Hepatocyte (in vitro differentiated cells): ENCODE data around the gene SLC39A11. TPM values are rescaled to one million over a fixed set of nuclear protein-coding genes. Genes with fewer than 3 reads are reported as not detected.

ENCODE experiments used
- DNase-seq: peaks from one replicate; pipeline ENCODE4 v3.0.0-alpha.2; 2016; ENCODE audit warnings: low spot score
- H2AFZ ChIP-seq: fragments of 200-600 bp; sonication (generic); 2 replicates; pipeline ENCODE4 v1.6.0; 2016; ENCODE audit warnings: antibody characterized with exemption, mild to moderate bottlenecking
- H3K27ac ChIP-seq: fragments of 200-600 bp; sonication (generic); 2 replicates; pipeline ENCODE4 v1.5.1; 2016; ENCODE audit warnings: mild to moderate bottlenecking
- H3K27me3 ChIP-seq: fragments of 200-600 bp; sonication (generic); 2 replicates; pipeline ENCODE4 v1.6.1; 2016
- H3K36me3 ChIP-seq: fragments of 200-600 bp; sonication (generic); replicated peaks from 2 replicates; pipeline ENCODE4 v1.5.1; 2016; ENCODE audit warnings: low read depth; ENCODE audit not compliant: insufficient read depth
- H3K4me1 ChIP-seq: fragments of 200-600 bp; sonication (generic); 2 replicates; pipeline ENCODE4 v1.5.1; 2016; ENCODE audit warnings: mild to moderate bottlenecking, moderate library complexity; ENCODE audit not compliant: insufficient read depth
- H3K4me2 ChIP-seq: fragments of 200-600 bp; sonication (generic); 2 replicates; pipeline ENCODE4 v1.6.0; 2016
- H3K4me3 ChIP-seq: fragments of 200-600 bp; sonication (generic); 2 replicates; pipeline ENCODE4 v1.5.1; 2016; ENCODE audit warnings: mild to moderate bottlenecking
- H3K79me2 ChIP-seq: fragments of 200-600 bp; sonication (generic); 2 replicates; pipeline ENCODE4 v1.6.0; 2017; ENCODE audit warnings: mild to moderate bottlenecking
- H3K9me2 ChIP-seq: fragments of 200-600 bp; sonication (generic); replicated peaks from 2 replicates; pipeline ENCODE4 v1.6.0; 2017; ENCODE audit warnings: mild to moderate bottlenecking; ENCODE audit not compliant: insufficient read depth
- H3K9me3 ChIP-seq: fragments of 200-600 bp; sonication (generic); 2 replicates; pipeline ENCODE4 v1.5.1; 2016; ENCODE audit warnings: low read depth, mild to moderate bottlenecking
- H4K20me1 ChIP-seq: fragments of 200-600 bp; sonication (generic); 2 replicates; pipeline ENCODE4 v1.6.0; 2016; ENCODE audit warnings: mild to moderate bottlenecking; ENCODE audit not compliant: insufficient read depth, poor library complexity, severe bottlenecking
- EZH2 ChIP-seq: fragments of 200-600 bp; sonication (generic); IDR thresholded peaks from 2 replicates; pipeline ENCODE4 v1.6.1; 2016; ENCODE audit warnings: antibody characterized with exemption, mild to moderate bottlenecking, borderline replicate concordance
- EZH2phosphoT487 ChIP-seq: fragments of 200-600 bp; sonication (generic); IDR thresholded peaks from one replicate; pipeline ENCODE4 v1.6.1; 2018; ENCODE audit warnings: antibody characterized with exemption, mild to moderate bottlenecking, low read depth, moderate library complexity; ENCODE audit not compliant: unreplicated experiment, severe bottlenecking
- WGBS: methylation state at CpG from one replicate; pipeline ENCODE4 v1.1.6; 2016; ENCODE audit warnings: low lambda C conversion rate; ENCODE audit errors: missing lambda C conversion rate; 5-methylcytosine and 5-hydroxymethylcytosine counted together
- polyA plus RNA-seq: library from polyadenylated mRNA; unstranded; fragments of >200 nt; fragmentation: Nextera tagmentation; extraction: Ambion mirVana; gene quantifications from 2 replicates; pipeline ENCODE4 v1.2.1, GENCODE V29; 2016
- total RNA-seq: library from RNA; depleted of rRNA; stranded (reverse); fragments of >200 nt; gene quantifications from 2 replicates; pipeline ENCODE4 v1.2.3, GENCODE V29; 2014
- TF ChIP-seq, protein P1 (sequence below): fragments of 200-600 bp; sonication (generic); IDR thresholded peaks from 2 replicates; pipeline ENCODE4 v1.5.1; 2016; ENCODE audit warnings: antibody characterized with exemption, mild to moderate bottlenecking; ENCODE audit not compliant: poor library complexity

Gene SLC39A11
- total and polyA plus RNA-seq, 2 experiments from 2014 or later = 37.7 to 39.1 TPM

- no peaks in the 10 kb centered on the region for H3K4me1 ChIP-seq
- no peak for DNase-seq
- H4K20me1 ChIP-seq = no peaks in the 10 kb centered on the region
- TF ChIP-seq, protein P1, sequence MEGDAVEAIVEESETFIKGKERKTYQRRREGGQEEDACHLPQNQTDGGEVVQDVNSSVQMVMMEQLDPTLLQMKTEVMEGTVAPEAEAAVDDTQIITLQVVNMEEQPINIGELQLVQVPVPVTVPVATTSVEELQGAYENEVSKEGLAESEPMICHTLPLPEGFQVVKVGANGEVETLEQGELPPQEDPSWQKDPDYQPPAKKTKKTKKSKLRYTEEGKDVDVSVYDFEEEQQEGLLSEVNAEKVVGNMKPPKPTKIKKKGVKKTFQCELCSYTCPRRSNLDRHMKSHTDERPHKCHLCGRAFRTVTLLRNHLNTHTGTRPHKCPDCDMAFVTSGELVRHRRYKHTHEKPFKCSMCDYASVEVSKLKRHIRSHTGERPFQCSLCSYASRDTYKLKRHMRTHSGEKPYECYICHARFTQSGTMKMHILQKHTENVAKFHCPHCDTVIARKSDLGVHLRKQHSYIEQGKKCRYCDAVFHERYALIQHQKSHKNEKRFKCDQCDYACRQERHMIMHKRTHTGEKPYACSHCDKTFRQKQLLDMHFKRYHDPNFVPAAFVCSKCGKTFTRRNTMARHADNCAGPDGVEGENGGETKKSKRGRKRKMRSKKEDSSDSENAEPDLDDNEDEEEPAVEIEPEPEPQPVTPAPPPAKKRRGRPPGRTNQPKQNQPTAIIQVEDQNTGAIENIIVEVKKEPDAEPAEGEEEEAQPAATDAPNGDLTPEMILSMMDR = no peak
- TF ChIP-seq EZH2 (no peak), EZH2phosphoT487 (no peak)
- H3K4me2 ChIP-seq = no peak overlapping the region
- 62% methylated on average over 4 of the region's 4 CpGs for WGBS
- H3K27ac ChIP-seq = no peak overlapping the region
- peaks cover 16% of the 10 kb centered on the region for H3K27me3 ChIP-seq
- H3K4me3 ChIP-seq = no peak overlapping the region
- H3K9me3 ChIP-seq = no peaks in the 10 kb centered on the region
- H3K9me2 ChIP-seq = no peaks in the 10 kb centered on the region
- no peaks in the 10 kb centered on the region for H3K36me3 ChIP-seq
- H3K79me2 ChIP-seq = no peaks in the 10 kb centered on the region
- no peak overlapping the region for H2AFZ ChIP-seq
These were observed 46.8 kb upstream of the SLC39A11 start for GRCh38 chr17:73139296-73139695.

DNA sequence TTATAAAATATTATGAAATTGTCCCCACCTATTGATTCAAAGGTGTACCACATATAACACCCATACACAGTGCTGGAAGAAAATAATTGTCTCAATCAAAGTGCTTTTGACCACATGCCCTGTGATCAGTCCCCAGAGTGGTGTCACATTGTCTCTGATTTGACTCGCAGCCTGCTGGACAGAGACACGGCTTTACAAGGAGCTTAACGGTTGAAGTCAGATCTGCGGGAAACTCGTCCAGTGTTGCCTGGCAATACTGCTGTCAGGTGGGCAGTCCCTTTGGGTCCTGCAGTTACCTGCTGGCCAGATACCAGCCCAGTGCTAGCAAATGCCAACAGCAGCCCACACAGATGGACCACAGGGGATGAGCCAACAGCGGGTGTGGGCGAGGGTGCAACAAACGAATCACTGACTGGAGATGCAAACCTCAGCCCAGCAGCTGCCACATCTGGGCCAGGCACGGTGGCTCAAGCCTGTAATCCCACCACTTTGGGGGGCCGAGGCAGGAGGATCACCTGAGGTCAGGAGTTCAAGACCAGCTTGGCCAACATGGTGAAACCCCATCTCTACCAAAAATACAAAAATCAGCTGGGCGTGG is 46.2 kb upstream of the SLC39A11 start:
- no peak overlapping the region for H3K4me3 ChIP-seq
- H3K9me2 ChIP-seq = no peaks in the 10 kb centered on the region
- no peak overlapping the region for H2AFZ ChIP-seq
- H3K36me3 ChIP-seq = no peaks in the 10 kb centered on the region
- WGBS = 57% methylated on average over 11 of the region's 11 CpGs
- H3K79me2 ChIP-seq = no peaks in the 10 kb centered on the region
- no peak for DNase-seq
- H3K9me3 ChIP-seq = no peaks in the 10 kb centered on the region
- H4K20me1 ChIP-seq = no peaks in the 10 kb centered on the region
- no peak overlapping the region for H3K27ac ChIP-seq
- H3K4me1 ChIP-seq = no peaks in the 10 kb centered on the region
- no peak overlapping the region for H3K4me2 ChIP-seq
- TF ChIP-seq, protein P1 = no peak
- H3K27me3 ChIP-seq = peaks cover 16% of the 10 kb centered on the region

DNA sequence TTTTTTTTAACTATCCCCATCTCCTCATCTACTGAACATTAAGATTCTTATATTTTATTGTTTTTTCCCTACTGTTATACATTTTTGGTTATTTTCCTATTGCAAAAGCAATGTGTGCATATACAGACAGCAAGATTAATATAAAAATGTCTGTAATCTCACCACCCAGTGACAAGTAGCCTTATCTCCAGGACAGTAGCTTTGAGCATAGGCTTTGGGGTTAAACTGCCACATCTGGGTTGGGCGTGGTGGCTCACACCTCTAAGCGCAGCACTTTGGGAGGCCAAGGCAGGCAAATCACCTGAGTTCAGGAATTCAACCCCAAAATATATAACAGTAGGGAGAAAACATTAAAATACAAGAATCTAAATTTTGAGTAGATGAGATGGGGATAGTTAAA is 44.9 kb upstream of the SLC39A11 start:
- WGBS = 93% methylated on average over 2 of the region's 2 CpGs
- no peak overlapping the region for H3K4me3 ChIP-seq
- H3K4me2 ChIP-seq = no peak overlapping the region
- TF ChIP-seq EZH2 = no peak
- TF ChIP-seq, protein P1 = no peak
- no peak for TF ChIP-seq EZH2phosphoT487
- peaks cover 16% of the 10 kb centered on the region for H3K27me3 ChIP-seq
- no peaks in the 10 kb centered on the region for H3K4me1 ChIP-seq
- no peaks in the 10 kb centered on the region for H3K36me3 ChIP-seq
- H4K20me1 ChIP-seq = no peaks in the 10 kb centered on the region
- DNase-seq = no peak
- no peak overlapping the region for H2AFZ ChIP-seq
- no peaks in the 10 kb centered on the region for H3K9me2 ChIP-seq
- no peaks in the 10 kb centered on the region for H3K79me2 ChIP-seq
- H3K27ac ChIP-seq = no peak overlapping the region
- H3K9me3 ChIP-seq = no peaks in the 10 kb centered on the region

- H4K20me1 ChIP-seq = no peaks in the 10 kb centered on the region
- no peaks in the 10 kb centered on the region for H3K4me1 ChIP-seq
- H3K4me3 ChIP-seq = no peak overlapping the region
- no peak overlapping the region for H3K27ac ChIP-seq
- no peaks in the 10 kb centered on the region for H3K36me3 ChIP-seq
- no peak overlapping the region for H2AFZ ChIP-seq
- 89% methylated on average over 4 of the region's 4 CpGs for WGBS
- peaks cover 14% of the 10 kb centered on the region for H3K27me3 ChIP-seq
- no peak overlapping the region for H3K4me2 ChIP-seq
- no peaks in the 10 kb centered on the region for H3K9me2 ChIP-seq
- no peak for TF ChIP-seq EZH2phosphoT487
- TF ChIP-seq, protein P1 = no peak
- no peak for TF ChIP-seq EZH2
- DNase-seq = no peak
- H3K9me3 ChIP-seq = no peaks in the 10 kb centered on the region
- H3K79me2 ChIP-seq = no peaks in the 10 kb centered on the region
These were observed 43.3 kb upstream of the SLC39A11 start for GRCh38 chr17:73135766-73136165.
